Colonic mucosa (tissue), 4 donors: ENCODE results near the gene CCDC180. TPM values are rescaled to one million over a fixed set of nuclear protein-coding genes. Genes with fewer than 3 reads are reported as not detected.
"Not testable (repeated sequence)": the region's sequence is repeated elsewhere in the genome, so short reads cannot be mapped to it uniquely, and the experiment has no call there.

Source experiments
- DNase-seq: peaks from one replicate; pipeline ENCODE4 v3.0.0-alpha.2; 2020
- H3K27ac ChIP-seq: fragments of 200-600 bp; one replicate; pipeline ENCODE4 v1.8.0; 2021
- H3K27me3 ChIP-seq: fragments of 200-600 bp; one replicate; pipeline ENCODE4 v1.8.0; 2021
- H3K36me3 ChIP-seq: fragments of 200-600 bp; one replicate; pipeline ENCODE4 v1.8.0; 2021
- H3K4me1 ChIP-seq: fragments of 200-600 bp; one replicate; pipeline ENCODE4 v1.8.0; 2021; ENCODE audit warnings: mild to moderate bottlenecking
- H3K4me3 ChIP-seq: fragments of 200-600 bp; one replicate; pipeline ENCODE4 v1.8.0; 2021
- H3K9ac ChIP-seq, 2 donors: one replicate each; pipeline ENCODE4 v1.7.0; 2013; ENCODE audit warnings: control low read depth in 2 of 2, low read depth in 2 of 2, low read length in 2 of 2
- H3K9me3 ChIP-seq: fragments of 200-600 bp; one replicate; pipeline ENCODE4 v1.8.0; 2021
- CTCF ChIP-seq: fragments of 200-600 bp; IDR thresholded peaks from one replicate; pipeline ENCODE4 v1.8.0; 2022; ENCODE audit warnings: antibody characterized with exemption, mild to moderate bottlenecking
- intact Hi-C: fragments of 100-400 bp; cut with DNase I; formaldehyde crosslinking; loops from one replicate; pipeline ENCODE4 v1.14.1; 2022
- total RNA-seq, 2 donors: library from RNA; stranded (reverse); fragmentation: NEBNext Ultra II Directional in 1 of 2; extraction: Animal tissue kit (Norgen Biotek cat#: 25700) in 1 of 2; gene quantifications; one replicate each; pipeline ENCODE4 v1.2.1, GENCODE V29; 2021
- donor health status: healthy.
- donor health status: DM: no; HTN: no; CAD: no.
- donor health status: DM: no; HTN: no; CAD: no.

CCDC180 gene
- total RNA-seq, 2 donors from 2014 or later: 0.67 to 1.5 TPM

- no peaks in the 10 kb centered on the region for H3K27me3 ChIP-seq
- H3K9ac ChIP-seq: no peak overlapping the region
- no peaks in the 10 kb centered on the region for H3K36me3 ChIP-seq
- DNase-seq: no peak
- H3K4me3 ChIP-seq: no peak overlapping the region
- intact Hi-C loops: no loop called here
- H3K27ac ChIP-seq: no peak overlapping the region
- H3K4me1 ChIP-seq: no peaks in the 10 kb centered on the region
- no peak for TF ChIP-seq CTCF
- H3K9me3 ChIP-seq: no peaks in the 10 kb centered on the region
Measured at GRCh38 chr9:97327562-97327961, 20.1 kb downstream of the CCDC180 start.

DNA sequence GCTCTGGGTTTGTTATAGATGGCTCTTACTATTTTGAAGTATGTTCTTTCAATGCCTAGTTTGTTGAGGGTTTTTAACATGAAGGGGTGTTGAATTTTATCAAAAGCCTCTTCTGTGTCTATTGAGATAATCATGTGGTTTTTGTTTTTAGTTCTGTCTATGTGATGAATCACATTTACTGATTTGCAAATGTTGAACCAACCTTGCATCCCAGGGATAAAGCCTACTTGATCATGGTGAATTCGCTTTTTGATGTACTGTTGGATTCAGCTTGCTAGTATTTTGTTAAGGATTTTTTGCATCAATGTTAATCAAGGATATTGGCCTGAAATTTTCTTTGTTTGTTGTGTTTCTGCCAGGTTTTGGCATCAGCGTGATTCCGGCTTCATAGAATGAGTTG, 25.5 kb downstream of the CCDC180 start:
- intact Hi-C loops: no loop called here
- no peak overlapping the region for H3K9ac ChIP-seq
- TF ChIP-seq CTCF: no peak
- no peak overlapping the region for H3K27ac ChIP-seq
- no peaks in the 10 kb centered on the region for H3K36me3 ChIP-seq
- no peaks in the 10 kb centered on the region for H3K4me1 ChIP-seq
- DNase-seq: no peak
- H3K9me3 ChIP-seq: no peaks in the 10 kb centered on the region
- no peaks in the 10 kb centered on the region for H3K27me3 ChIP-seq
- H3K4me3 ChIP-seq: no peak overlapping the region

GRCh38 chr9:97335622-97336021, 28.2 kb downstream of the CCDC180 start:
- H3K4me1 ChIP-seq, intact Hi-C loops, H3K9me3 ChIP-seq, H3K4me3 ChIP-seq, DNase-seq, H3K9ac ChIP-seq, H3K27me3 ChIP-seq, H3K36me3 ChIP-seq, H3K27ac ChIP-seq: not testable (repeated sequence)

DNA sequence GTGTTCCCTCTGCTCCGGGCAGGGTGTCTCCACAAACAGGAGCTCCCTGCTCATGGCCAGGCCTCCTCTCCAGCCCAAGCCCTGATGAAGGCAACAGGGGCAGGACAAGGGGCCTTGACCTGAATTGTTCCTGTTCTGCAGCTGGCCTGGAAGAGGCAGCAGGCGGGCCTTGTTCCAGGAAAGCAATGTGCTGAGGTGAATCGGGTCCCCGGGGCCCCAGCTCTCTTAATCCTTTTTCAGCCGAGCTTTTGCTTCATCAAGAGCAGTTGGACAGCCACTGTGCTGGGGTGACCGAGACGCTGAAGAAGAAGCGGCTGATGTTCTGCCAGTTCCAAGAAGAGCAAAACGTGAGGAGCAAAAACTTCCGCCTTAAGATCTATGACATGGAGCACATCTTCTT, 41.4 kb downstream of the CCDC180 start:
- no peak for DNase-seq
- no peak for TF ChIP-seq CTCF
- Histone ChIP-seq H3K4me3 (no peak overlapping the region), H3K27ac (no peak overlapping the region), H3K36me3 (no peaks in the 10 kb centered on the region), H3K9ac (no peak overlapping the region), H3K4me1 (no peaks in the 10 kb centered on the region), H3K9me3 (no peaks in the 10 kb centered on the region), H3K27me3 (no peaks in the 10 kb centered on the region)
- intact Hi-C loops: no loop called here

GRCh38 chr9:97349400-97349799, 41.9 kb downstream of the CCDC180 start:
- DNase-seq: no peak

GRCh38 chr9:97354637-97355036, 47.2 kb downstream of the CCDC180 start:
- TF ChIP-seq CTCF: no peak
- no peaks in the 10 kb centered on the region for H3K36me3 ChIP-seq
- intact Hi-C loops: no loop called here

More at GRCh38 chr9:97349400-97349799, 41.9 kb downstream of the CCDC180 start:
- intact Hi-C loops: no loop called here
- H3K27me3 ChIP-seq: no peaks in the 10 kb centered on the region
- no peak overlapping the region for H3K9ac ChIP-seq
- H3K36me3 ChIP-seq: no peaks in the 10 kb centered on the region
- no peak overlapping the region for H3K4me3 ChIP-seq
- no peaks in the 10 kb centered on the region for H3K4me1 ChIP-seq
- H3K9me3 ChIP-seq: no peaks in the 10 kb centered on the region
- TF ChIP-seq CTCF: no peak
- no peak overlapping the region for H3K27ac ChIP-seq

More at GRCh38 chr9:97354637-97355036, 47.2 kb downstream of the CCDC180 start:
- H3K9me3 ChIP-seq: no peaks in the 10 kb centered on the region
- no peak overlapping the region for H3K27ac ChIP-seq
- H3K4me1 ChIP-seq: no peaks in the 10 kb centered on the region
- DNase-seq: no peak
- H3K27me3 ChIP-seq: no peaks in the 10 kb centered on the region
- no peak overlapping the region for H3K9ac ChIP-seq
- no peak overlapping the region for H3K4me3 ChIP-seq
